ENCODE data around the gene TSPAN19.

DNA sequence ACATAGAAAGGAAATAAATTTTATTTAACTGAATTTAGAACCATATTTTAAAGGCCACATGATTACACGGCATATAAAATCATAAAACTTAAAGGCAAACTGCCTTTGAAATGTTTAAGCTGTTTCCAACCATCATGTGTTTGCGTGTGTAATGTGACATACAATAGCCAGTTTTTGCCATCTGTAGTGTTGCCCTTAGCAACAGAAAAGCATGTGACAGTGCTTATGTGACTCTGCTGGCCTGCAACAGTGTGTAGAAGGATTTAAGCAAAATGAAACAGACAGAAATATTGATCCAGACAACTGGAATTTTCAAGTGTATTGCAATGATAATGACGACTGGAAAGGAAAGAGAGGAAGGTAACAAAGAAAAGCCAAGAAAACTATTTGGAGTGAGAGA, 49.5 kb downstream of the TSPAN19 start:
- TF ChIP-seq, protein P1, sequence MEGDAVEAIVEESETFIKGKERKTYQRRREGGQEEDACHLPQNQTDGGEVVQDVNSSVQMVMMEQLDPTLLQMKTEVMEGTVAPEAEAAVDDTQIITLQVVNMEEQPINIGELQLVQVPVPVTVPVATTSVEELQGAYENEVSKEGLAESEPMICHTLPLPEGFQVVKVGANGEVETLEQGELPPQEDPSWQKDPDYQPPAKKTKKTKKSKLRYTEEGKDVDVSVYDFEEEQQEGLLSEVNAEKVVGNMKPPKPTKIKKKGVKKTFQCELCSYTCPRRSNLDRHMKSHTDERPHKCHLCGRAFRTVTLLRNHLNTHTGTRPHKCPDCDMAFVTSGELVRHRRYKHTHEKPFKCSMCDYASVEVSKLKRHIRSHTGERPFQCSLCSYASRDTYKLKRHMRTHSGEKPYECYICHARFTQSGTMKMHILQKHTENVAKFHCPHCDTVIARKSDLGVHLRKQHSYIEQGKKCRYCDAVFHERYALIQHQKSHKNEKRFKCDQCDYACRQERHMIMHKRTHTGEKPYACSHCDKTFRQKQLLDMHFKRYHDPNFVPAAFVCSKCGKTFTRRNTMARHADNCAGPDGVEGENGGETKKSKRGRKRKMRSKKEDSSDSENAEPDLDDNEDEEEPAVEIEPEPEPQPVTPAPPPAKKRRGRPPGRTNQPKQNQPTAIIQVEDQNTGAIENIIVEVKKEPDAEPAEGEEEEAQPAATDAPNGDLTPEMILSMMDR (IDR thresholded peaks at IDR 0.05) = no peak
- TF ChIP-seq ZFX (IDR thresholded peaks at IDR 0.05; ENCODE audit: borderline replicate concordance) = no peak

Data from 22Rv1 (cell line).